Astrocyte of the spinal cord (primary cell): ENCODE measurements around the gene BAZ1B.
A peak's percentile ranks its signal among the peaks of the same experiment; 100 is the strongest.

Source experiments
- DNase-seq: peaks from one replicate; pipeline ENCODE4 v3.0.0; 2011; ENCODE audit warnings: low read depth, low spot score
- H3K4me3 ChIP-seq: 2 replicates; pipeline ENCODE4 v1.5.1; 2011; ENCODE audit warnings: low read depth, mild to moderate bottlenecking, low read length, moderate library complexity
- in situ Hi-C: cut with HindIII; loops from 2 replicates; pipeline ENCODE4 v1.10.0; 2017; ENCODE audit warnings: low sequenced_read_pairs
- TF ChIP-seq, protein P1 (sequence below): IDR thresholded peaks from 2 replicates; pipeline ENCODE4 v1.5.1; 2012; ENCODE audit warnings: low read depth, mild to moderate bottlenecking, low read length, inconsistent platforms

The BAZ1B gene, protein sequence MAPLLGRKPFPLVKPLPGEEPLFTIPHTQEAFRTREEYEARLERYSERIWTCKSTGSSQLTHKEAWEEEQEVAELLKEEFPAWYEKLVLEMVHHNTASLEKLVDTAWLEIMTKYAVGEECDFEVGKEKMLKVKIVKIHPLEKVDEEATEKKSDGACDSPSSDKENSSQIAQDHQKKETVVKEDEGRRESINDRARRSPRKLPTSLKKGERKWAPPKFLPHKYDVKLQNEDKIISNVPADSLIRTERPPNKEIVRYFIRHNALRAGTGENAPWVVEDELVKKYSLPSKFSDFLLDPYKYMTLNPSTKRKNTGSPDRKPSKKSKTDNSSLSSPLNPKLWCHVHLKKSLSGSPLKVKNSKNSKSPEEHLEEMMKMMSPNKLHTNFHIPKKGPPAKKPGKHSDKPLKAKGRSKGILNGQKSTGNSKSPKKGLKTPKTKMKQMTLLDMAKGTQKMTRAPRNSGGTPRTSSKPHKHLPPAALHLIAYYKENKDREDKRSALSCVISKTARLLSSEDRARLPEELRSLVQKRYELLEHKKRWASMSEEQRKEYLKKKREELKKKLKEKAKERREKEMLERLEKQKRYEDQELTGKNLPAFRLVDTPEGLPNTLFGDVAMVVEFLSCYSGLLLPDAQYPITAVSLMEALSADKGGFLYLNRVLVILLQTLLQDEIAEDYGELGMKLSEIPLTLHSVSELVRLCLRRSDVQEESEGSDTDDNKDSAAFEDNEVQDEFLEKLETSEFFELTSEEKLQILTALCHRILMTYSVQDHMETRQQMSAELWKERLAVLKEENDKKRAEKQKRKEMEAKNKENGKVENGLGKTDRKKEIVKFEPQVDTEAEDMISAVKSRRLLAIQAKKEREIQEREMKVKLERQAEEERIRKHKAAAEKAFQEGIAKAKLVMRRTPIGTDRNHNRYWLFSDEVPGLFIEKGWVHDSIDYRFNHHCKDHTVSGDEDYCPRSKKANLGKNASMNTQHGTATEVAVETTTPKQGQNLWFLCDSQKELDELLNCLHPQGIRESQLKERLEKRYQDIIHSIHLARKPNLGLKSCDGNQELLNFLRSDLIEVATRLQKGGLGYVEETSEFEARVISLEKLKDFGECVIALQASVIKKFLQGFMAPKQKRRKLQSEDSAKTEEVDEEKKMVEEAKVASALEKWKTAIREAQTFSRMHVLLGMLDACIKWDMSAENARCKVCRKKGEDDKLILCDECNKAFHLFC (N-terminal part only)

DNA sequence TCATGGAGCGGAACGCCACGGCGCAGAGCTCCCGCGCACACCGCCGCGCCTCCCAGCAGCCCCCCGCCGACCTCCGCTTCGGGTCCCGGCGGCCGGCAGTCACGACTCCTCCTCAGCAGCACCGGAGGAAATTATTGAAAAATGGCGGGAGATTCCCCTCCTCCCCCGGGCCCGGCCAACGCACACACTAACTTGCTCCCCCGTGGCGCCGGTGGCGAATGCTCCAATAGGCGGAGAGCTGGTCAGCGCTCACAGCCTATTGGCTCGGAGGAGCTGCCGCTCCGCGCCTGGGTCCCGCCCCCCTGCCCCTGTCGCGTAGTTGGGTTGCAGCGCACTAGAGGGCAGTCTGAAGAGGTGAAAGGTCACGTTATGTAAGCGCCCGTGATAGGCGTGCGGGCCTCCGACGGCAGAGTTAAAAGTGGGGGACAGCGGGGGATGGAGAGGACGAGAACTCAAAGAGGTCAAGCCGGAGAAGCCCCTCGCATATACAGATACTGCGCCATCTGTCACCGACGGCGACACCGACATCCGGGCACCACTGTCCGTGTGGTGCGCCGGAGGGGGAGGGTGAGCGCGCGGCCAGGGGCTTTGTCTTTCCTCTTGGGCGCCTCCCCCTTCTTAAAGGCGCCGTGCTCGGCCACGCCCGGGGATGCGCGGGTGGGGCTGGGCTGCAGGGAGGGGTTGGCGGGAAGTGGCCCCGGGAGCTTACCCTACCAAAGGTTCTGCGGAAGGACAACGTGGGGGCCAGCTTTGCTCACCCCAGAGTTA is at the start of gene BAZ1B:
Gene BAZ1B (minus strand): TSS at position 189 of the 768 bp plus-strand sequence. CDS start 360 bp downstream, outside the sequence.
- DNase-seq, result peak; percentile 99
- peak within 1 kb of the TSS; percentile 78 for H3K4me3 ChIP-seq
- TF ChIP-seq, protein P1, sequence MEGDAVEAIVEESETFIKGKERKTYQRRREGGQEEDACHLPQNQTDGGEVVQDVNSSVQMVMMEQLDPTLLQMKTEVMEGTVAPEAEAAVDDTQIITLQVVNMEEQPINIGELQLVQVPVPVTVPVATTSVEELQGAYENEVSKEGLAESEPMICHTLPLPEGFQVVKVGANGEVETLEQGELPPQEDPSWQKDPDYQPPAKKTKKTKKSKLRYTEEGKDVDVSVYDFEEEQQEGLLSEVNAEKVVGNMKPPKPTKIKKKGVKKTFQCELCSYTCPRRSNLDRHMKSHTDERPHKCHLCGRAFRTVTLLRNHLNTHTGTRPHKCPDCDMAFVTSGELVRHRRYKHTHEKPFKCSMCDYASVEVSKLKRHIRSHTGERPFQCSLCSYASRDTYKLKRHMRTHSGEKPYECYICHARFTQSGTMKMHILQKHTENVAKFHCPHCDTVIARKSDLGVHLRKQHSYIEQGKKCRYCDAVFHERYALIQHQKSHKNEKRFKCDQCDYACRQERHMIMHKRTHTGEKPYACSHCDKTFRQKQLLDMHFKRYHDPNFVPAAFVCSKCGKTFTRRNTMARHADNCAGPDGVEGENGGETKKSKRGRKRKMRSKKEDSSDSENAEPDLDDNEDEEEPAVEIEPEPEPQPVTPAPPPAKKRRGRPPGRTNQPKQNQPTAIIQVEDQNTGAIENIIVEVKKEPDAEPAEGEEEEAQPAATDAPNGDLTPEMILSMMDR, result peak; percentile 16
- in situ Hi-C loops, result no loop called here

DNA sequence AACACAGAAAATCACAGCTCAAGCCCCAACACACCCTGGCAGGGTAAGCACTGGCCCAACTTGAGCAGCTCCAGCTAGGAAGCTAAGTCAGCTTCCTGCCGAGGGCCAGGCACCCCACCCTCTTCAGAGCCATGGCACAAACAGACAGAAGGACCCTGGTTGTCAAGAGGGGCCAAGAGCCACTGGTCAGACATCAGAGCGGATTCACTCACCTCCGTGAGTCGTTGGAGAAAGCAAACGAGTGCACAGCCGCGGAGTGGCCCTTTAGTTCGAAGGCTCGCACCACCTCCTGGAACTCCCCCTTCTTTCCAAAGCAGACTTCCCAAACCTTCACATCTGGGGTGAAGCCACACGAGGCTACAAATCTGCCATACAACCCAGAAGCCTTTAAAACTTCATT is 48.9 kb upstream of the BAZ1B start:
- in situ Hi-C loops, result no loop called here
- H3K4me3 ChIP-seq, result no peak overlapping the region
- DNase-seq, result no peak
- TF ChIP-seq, protein P1, result no peak

DNA sequence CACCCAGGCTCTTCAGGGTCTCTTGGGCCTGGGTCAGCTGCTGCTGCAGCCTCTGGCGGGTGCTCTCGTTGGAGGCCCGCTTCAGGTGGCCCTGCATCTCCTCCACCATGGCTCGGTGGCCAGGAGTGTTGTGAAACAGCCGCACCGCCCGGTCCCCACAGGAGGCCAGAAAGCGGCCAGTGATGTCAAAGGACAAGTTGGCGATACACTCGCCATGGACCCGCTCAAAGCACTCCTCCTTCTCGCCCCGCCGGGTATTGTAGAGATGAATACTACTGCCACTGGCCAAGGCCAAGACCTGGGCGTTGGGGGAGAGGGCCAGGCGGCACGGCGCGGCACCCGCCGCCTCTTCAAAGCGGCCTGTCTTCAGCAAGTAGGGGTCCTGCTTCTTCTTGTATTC is 48.4 kb upstream of the BAZ1B start:
- H3K4me3 ChIP-seq, result no peak overlapping the region
- no peak for DNase-seq
- TF ChIP-seq, protein P1, result no peak
- in situ Hi-C loops, result no loop called here

DNA sequence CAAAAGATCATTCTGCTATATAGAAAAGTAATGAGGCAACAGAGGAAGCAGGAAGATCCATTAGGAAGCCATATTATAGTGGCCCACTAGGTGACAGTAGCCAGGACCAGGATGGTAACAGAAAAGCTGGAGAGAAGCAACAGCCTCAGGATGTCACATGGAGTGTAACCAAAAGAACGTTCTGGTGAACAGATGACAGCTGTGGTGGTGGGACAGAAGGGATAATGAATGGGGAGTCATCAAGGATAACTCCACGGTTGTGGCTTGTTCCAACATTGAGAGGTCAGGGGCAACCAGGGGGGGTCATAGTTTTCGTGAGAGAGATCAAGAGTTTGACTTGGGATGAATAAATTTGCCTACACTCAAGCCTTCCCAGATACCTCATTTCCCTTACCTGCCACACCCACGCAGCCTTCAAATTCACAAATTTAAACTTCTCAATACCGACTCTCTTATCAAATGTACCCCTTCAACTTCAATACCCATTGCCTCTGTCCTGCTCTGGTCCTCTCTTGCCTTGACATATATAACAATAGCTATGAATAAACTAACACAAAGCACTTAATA is 47.0 kb upstream of the BAZ1B start:
- TF ChIP-seq, protein P1, result no peak
- in situ Hi-C loops, result no loop called here

DNA sequence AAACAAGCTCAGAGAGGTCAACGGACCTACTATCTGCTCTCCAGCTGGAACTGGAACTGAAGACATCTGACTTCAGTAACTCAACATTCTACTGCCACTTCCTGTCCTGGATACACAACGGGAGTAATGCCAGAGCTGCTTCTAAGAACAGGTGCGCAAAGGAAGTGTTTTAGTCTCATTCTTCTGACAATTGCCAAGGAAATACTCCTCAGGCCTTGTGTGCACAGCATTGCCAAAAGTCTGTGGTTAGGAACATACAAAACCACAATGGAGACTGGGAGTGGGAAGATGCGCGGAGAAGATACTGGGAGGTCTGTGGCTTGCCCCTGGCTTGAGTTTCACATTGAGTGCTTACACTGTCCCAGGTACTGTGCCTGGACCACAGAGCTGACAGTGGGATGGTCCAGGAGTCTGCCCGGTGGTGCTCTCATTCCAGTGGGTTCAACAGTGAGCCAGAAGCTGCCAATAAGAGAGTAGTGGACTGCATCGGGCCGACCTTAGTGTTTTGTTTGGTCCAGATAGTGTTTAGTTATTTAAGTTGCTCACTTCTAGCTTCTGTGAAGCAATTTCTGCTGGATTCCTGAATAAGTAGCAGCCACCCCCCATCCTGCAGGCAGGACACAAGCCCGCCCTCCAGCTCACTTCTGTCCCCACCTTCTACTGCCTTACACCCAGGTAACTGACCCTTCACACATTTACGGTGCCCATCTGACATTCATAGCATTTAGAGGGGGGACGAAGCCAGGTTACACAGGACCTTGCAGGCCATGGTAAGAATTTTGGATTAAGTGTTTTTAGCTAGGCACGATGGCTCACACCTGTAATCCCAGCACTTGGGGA is 46.0 kb upstream of the BAZ1B start:
- TF ChIP-seq, protein P1, result no peak
- no peak overlapping the region for H3K4me3 ChIP-seq
- in situ Hi-C loops, result no loop called here
- DNase-seq, result no peak

More for the DNA sequence above, 47.0 kb upstream of the BAZ1B start:
- no peak for DNase-seq
- H3K4me3 ChIP-seq, result no peak overlapping the region
